Activated CD4-positive, alpha-beta T cell treated with anti-CD3 and anti-CD28 coated beads for 36 hours (primary cell): ENCODE results near the gene RFC3. TPM values are rescaled to one million over a fixed set of nuclear protein-coding genes. Genes with fewer than 3 reads are reported as not detected.
"Not testable (repeated sequence)": the region's sequence is repeated elsewhere in the genome, so short reads cannot be mapped to it uniquely, and the experiment has no call there.

ENCODE experiments used
- ATAC-seq: fragments of 200-7000 bp; cut with Tn5 transposase; one replicate; pipeline ENCODE4 v1.10.0; 2021; ENCODE audit warnings: mild to moderate bottlenecking, moderate library complexity
- CTCF ChIA-PET: fragments of 350-600 bp; sonication (Branson Sonifier 250); formaldehyde crosslinking; loops from one replicate; lab custom pipeline; 2021; ENCODE audit warnings: antibody characterized with exemption; lab: Charles Lee
- POLR2A ChIA-PET: fragments of 350-600 bp; sonication (Branson Sonifier 250); formaldehyde crosslinking; loops from one replicate; lab custom pipeline; 2021; ENCODE audit warnings: antibody characterized with exemption, inconsistent platforms; lab: Charles Lee
- DNase-seq: peaks from one replicate; pipeline ENCODE4 v3.0.0-alpha.2; 2020
- H3K27ac Mint-ChIP-seq: one replicate; pipeline ENCODE4 v1.8.0; 2021; ENCODE audit warnings: mixed read lengths
- H3K27me3 Mint-ChIP-seq: one replicate; pipeline ENCODE4 v1.8.0; 2021; ENCODE audit warnings: mixed read lengths
- H3K36me3 Mint-ChIP-seq: one replicate; pipeline ENCODE4 v1.8.0; 2021; ENCODE audit warnings: low read depth, mixed read lengths
- H3K4me1 Mint-ChIP-seq: one replicate; pipeline ENCODE4 v1.8.0; 2021; ENCODE audit warnings: mixed read lengths
- H3K4me3 Mint-ChIP-seq: one replicate; pipeline ENCODE4 v1.8.0; 2021; ENCODE audit warnings: mild to moderate bottlenecking, moderate library complexity, mixed read lengths
- H3K9me3 Mint-ChIP-seq: one replicate; pipeline ENCODE4 v1.8.0; 2021; ENCODE audit warnings: low read depth, mixed read lengths
- intact Hi-C, 2 experiments: fragments of 100-400 bp; cut with DNase I in 1 of 2; cut with micrococcal nuclease in 1 of 2; formaldehyde crosslinking; loops; one replicate each; pipeline versions ENCODE4 v1.14.2 to v1.15.1; 2022 to 2024; cut with DNase I, micrococcal nuclease
- total RNA-seq, 2 experiments: library from RNA; stranded (reverse); gene quantifications; one replicate each; pipeline ENCODE4 v1.2.3, GENCODE V29; 2021

RFC3 gene
- total RNA-seq, 2 experiments from 2014 or later: 64.6 to 66.4 TPM

- Mint-ChIP-seq H3K4me1 (peaks cover 16% of the 10 kb centered on the region), H3K27me3 (peaks cover 2% of the 10 kb centered on the region), H3K4me3 (no peak overlapping the region), H3K36me3 (no peaks in the 10 kb centered on the region), H3K9me3 (peaks cover 4% of the 10 kb centered on the region), H3K27ac (no peak overlapping the region)
- no peak for DNase-seq
- ChIA-PET POLR2A (no interaction called here), CTCF (interaction anchor here (1.0 kb wide), 1 partner anchor 9 kb away, joined by 3 read pairs; no protein-coding TSS in a partner anchor)
- intact Hi-C loops: no loop called here
- ATAC-seq: no peak
Observed at GRCh38 chr13:33789066-33789606, 28.8 kb upstream of the RFC3 start.

- no peak for ATAC-seq
- Mint-ChIP-seq H3K4me1 (peaks cover 16% of the 10 kb centered on the region), H3K27me3 (no peaks in the 10 kb centered on the region), H3K36me3 (no peaks in the 10 kb centered on the region), H3K9me3 (peaks cover 2% of the 10 kb centered on the region), H3K27ac (no peak overlapping the region), H3K4me3 (no peak overlapping the region)
- intact Hi-C loops: no loop called here
- ChIA-PET POLR2A (interaction anchor here (0.6 kb wide), 1 partner anchor 44 kb away, joined by 4 read pairs; no protein-coding TSS in a partner anchor), CTCF (interaction anchor here (1.0 kb wide), 1 partner anchor 16 kb away, joined by 3 read pairs; no protein-coding TSS in a partner anchor)
- DNase-seq: no peak
Observed at GRCh38 chr13:33789739-33790138, 28.2 kb upstream of the RFC3 start.

GRCh38 chr13:33793726-33794125 lies 24.2 kb upstream of the RFC3 start:
- DNase-seq (no peak), ATAC-seq (no peak)
- H3K27ac Mint-ChIP-seq: no peak overlapping the region
- peaks cover 2% of the 10 kb centered on the region for H3K9me3 Mint-ChIP-seq
- POLR2A ChIA-PET: no interaction called here
- no peaks in the 10 kb centered on the region for H3K4me1 Mint-ChIP-seq
- intact Hi-C loops: no loop called here
- no peak overlapping the region for H3K4me3 Mint-ChIP-seq
- no peaks in the 10 kb centered on the region for H3K36me3 Mint-ChIP-seq
- no peaks in the 10 kb centered on the region for H3K27me3 Mint-ChIP-seq
- CTCF ChIA-PET: interaction anchor here (0.6 kb wide), 1 partner anchor 625 kb away, joined by 3 read pairs; no protein-coding TSS in a partner anchor

GRCh38 chr13:33794576-33794975 lies 23.4 kb upstream of the RFC3 start:
- Mint-ChIP-seq H3K36me3 (no peaks in the 10 kb centered on the region), H3K27ac (no peak overlapping the region), H3K9me3 (peaks cover 2% of the 10 kb centered on the region), H3K27me3 (no peaks in the 10 kb centered on the region), H3K4me3 (no peak overlapping the region), H3K4me1 (no peaks in the 10 kb centered on the region)
- DNase-seq (no peak), ATAC-seq (no peak)
- CTCF ChIA-PET: interaction anchor here (1.4 kb wide), 1 partner anchor 567 kb away, joined by 3 read pairs; no protein-coding TSS in a partner anchor
- intact Hi-C loops: no loop called here
- POLR2A ChIA-PET: interaction anchor here (0.5 kb wide), 1 partner anchor 104 kb away, joined by 7 read pairs; no protein-coding TSS in a partner anchor

GRCh38 chr13:33796095-33796494 lies 21.9 kb upstream of the RFC3 start:
- Mint-ChIP-seq H3K36me3 (no peaks in the 10 kb centered on the region), H3K27ac (no peak overlapping the region), H3K27me3 (no peaks in the 10 kb centered on the region), H3K4me1 (peaks cover 5% of the 10 kb centered on the region), H3K9me3 (peaks cover 2% of the 10 kb centered on the region), H3K4me3 (no peak overlapping the region)
- ATAC-seq: no peak
- DNase-seq: no peak
- intact Hi-C loops: no loop called here
- CTCF ChIA-PET: no interaction called here
- POLR2A ChIA-PET: no interaction called here

- H3K9me3 Mint-ChIP-seq: peaks cover under 1% of the 10 kb centered on the region
- intact Hi-C loops: no loop called here
Observed at GRCh38 chr13:33797622-33798021, 20.3 kb upstream of the RFC3 start.

GRCh38 chr13:33798023-33798422 lies 19.9 kb upstream of the RFC3 start:
- POLR2A ChIA-PET: no interaction called here
- Mint-ChIP-seq H3K36me3 (no peaks in the 10 kb centered on the region), H3K4me3 (no peak overlapping the region), H3K9me3 (no peaks in the 10 kb centered on the region), H3K4me1 (peaks cover 5% of the 10 kb centered on the region), H3K27ac (no peak overlapping the region), H3K27me3 (peaks cover 2% of the 10 kb centered on the region)
- DNase-seq (no peak), ATAC-seq (no peak)
- CTCF ChIA-PET: interaction anchor here (0.6 to 1.5 kb wide), 5 partner anchors 9 to 1327 kb away, joined by 3 read pairs; no protein-coding TSS in a partner anchor
- intact Hi-C loops: no loop called here

More at GRCh38 chr13:33797622-33798021, 20.3 kb upstream of the RFC3 start:
- peaks cover 2% of the 10 kb centered on the region for H3K27me3 Mint-ChIP-seq
- no peak overlapping the region for H3K27ac Mint-ChIP-seq
- ChIA-PET POLR2A (no interaction called here), CTCF (interaction anchor here (0.6 to 1.5 kb wide), 4 partner anchors 12 to 1328 kb away, joined by 3 read pairs; no protein-coding TSS in a partner anchor)
- DNase-seq (no peak), ATAC-seq (no peak)
- no peaks in the 10 kb centered on the region for H3K36me3 Mint-ChIP-seq
- no peak overlapping the region for H3K4me3 Mint-ChIP-seq
- peaks cover 5% of the 10 kb centered on the region for H3K4me1 Mint-ChIP-seq

GRCh38 chr13:33799950-33800592 lies 17.9 kb upstream of the RFC3 start:
- H3K27ac Mint-ChIP-seq: no peak overlapping the region
- peaks cover 5% of the 10 kb centered on the region for H3K4me1 Mint-ChIP-seq
- DNase-seq (no peak), ATAC-seq (peak; percentile 33)
- H3K4me3 Mint-ChIP-seq: no peak overlapping the region
- H3K27me3 Mint-ChIP-seq: peaks cover 8% of the 10 kb centered on the region
- no peaks in the 10 kb centered on the region for H3K36me3 Mint-ChIP-seq
- POLR2A ChIA-PET: no interaction called here
- no peaks in the 10 kb centered on the region for H3K9me3 Mint-ChIP-seq
- CTCF ChIA-PET: interaction anchor here (0.6 to 1.3 kb wide), 7 partner anchors 8 to 1670 kb away, joined by 3 to 6 read pairs (median 4); no protein-coding TSS in a partner anchor
- intact Hi-C loops: loop anchor here (2.0 to 5.0 kb wide), 2 partner anchors 1357 kb away; no protein-coding TSS in a partner anchor

- Mint-ChIP-seq H3K27ac (no peak overlapping the region), H3K36me3 (no peaks in the 10 kb centered on the region), H3K4me1 (peaks cover 5% of the 10 kb centered on the region), H3K9me3 (no peaks in the 10 kb centered on the region), H3K27me3 (peaks cover 8% of the 10 kb centered on the region), H3K4me3 (no peak overlapping the region)
- POLR2A ChIA-PET: no interaction called here
- ATAC-seq (no peak), DNase-seq (no peak)
- CTCF ChIA-PET: interaction anchor here (0.6 to 1.3 kb wide), 8 partner anchors 9 to 1670 kb away, joined by 3 to 6 read pairs (median 4); no protein-coding TSS in a partner anchor
- intact Hi-C loops: loop anchor here (2.0 to 5.0 kb wide), 2 partner anchors 1356 to 1357 kb away; no protein-coding TSS in a partner anchor
Observed at GRCh38 chr13:33800646-33801186, 17.2 kb upstream of the RFC3 start.

- H3K27me3 Mint-ChIP-seq: peaks cover 14% of the 10 kb centered on the region
- H3K4me3 Mint-ChIP-seq: no peak overlapping the region
- ATAC-seq (no peak), DNase-seq (no peak)
- H3K9me3 Mint-ChIP-seq: no peaks in the 10 kb centered on the region
- H3K36me3 Mint-ChIP-seq: no peaks in the 10 kb centered on the region
- ChIA-PET POLR2A (no interaction called here), CTCF (interaction anchor here (0.8 kb wide), 1 partner anchor 18 kb away, joined by 3 read pairs; no protein-coding TSS in a partner anchor)
- no peak overlapping the region for H3K27ac Mint-ChIP-seq
- intact Hi-C loops: no loop called here
- H3K4me1 Mint-ChIP-seq: no peaks in the 10 kb centered on the region
Observed at GRCh38 chr13:33806470-33807248, 11.3 kb upstream of the RFC3 start.

- H3K9me3 Mint-ChIP-seq, H3K4me3 Mint-ChIP-seq, H3K36me3 Mint-ChIP-seq, H3K4me1 Mint-ChIP-seq, POLR2A ChIA-PET, H3K27me3 Mint-ChIP-seq, DNase-seq, CTCF ChIA-PET, ATAC-seq, H3K27ac Mint-ChIP-seq: not testable (repeated sequence)
- intact Hi-C loops: loop anchor here in 1 of 2 experiments (10.0 kb wide), 1 partner anchor 342 kb away; no protein-coding TSS in a partner anchor
Observed at GRCh38 chr13:33812829-33813228, 5.1 kb upstream of the RFC3 start.
